ENCODE data around the gene TIGD3. TPM values are rescaled to one million over a fixed set of nuclear protein-coding genes. Genes with fewer than 3 reads are reported as not detected.

The TIGD3 gene
- total and polyA plus RNA-seq, 4 donors: 1.4 to 3.7 (median 2.4) TPM

GRCh38 chr11:65393513-65394079 lies 39.0 kb downstream of the TIGD3 start:
- no peak overlapping the region for H3K4me3 ChIP-seq (ENCODE audit: low read depth, low read length)
- H3K4me1 ChIP-seq (ENCODE audit: control insufficient read depth, insufficient read depth, low read length): peaks cover 50% of the 10 kb centered on the region
- H3K9me3 ChIP-seq (ENCODE audit: control insufficient read depth, insufficient read depth, low read length): no peaks in the 10 kb centered on the region
- H3K36me3 ChIP-seq (ENCODE audit: control insufficient read depth, insufficient read depth, low read length): peaks cover 91% of the 10 kb centered on the region
- H3K27ac ChIP-seq (ENCODE audit: low read depth, low read length): no peak overlapping the region
- DNase-seq (ENCODE audit: low read depth in 4 of 6, low spot score in 6 of 6): no peak
- WGBS (ENCODE audit: insufficient coverage): 88% methylated on average over 17 of the region's 17 CpGs
- H3K27me3 ChIP-seq (ENCODE audit: control insufficient read depth, insufficient read depth, low read length): no peaks in the 10 kb centered on the region

GRCh38 chr11:65394125-65394536 lies 39.6 kb downstream of the TIGD3 start:
- H3K9me3 ChIP-seq (ENCODE audit: control insufficient read depth, insufficient read depth, low read length): no peaks in the 10 kb centered on the region
- peaks cover 45% of the 10 kb centered on the region for H3K4me1 ChIP-seq (ENCODE audit: control insufficient read depth, insufficient read depth, low read length)
- no peak for DNase-seq (ENCODE audit: low read depth in 4 of 6, low spot score in 6 of 6)
- no peak overlapping the region for H3K27ac ChIP-seq (ENCODE audit: low read depth, low read length)
- WGBS (ENCODE audit: insufficient coverage): 94% methylated on average over 18 of the region's 20 CpGs
- no peak overlapping the region for H3K4me3 ChIP-seq (ENCODE audit: low read depth, low read length)
- peaks cover 91% of the 10 kb centered on the region for H3K36me3 ChIP-seq (ENCODE audit: control insufficient read depth, insufficient read depth, low read length)
- no peaks in the 10 kb centered on the region for H3K27me3 ChIP-seq (ENCODE audit: control insufficient read depth, insufficient read depth, low read length)

GRCh38 chr11:65395961-65396530 lies 41.5 kb downstream of the TIGD3 start:
- H3K27me3 ChIP-seq (ENCODE audit: control insufficient read depth, insufficient read depth, low read length): no peaks in the 10 kb centered on the region
- no peak overlapping the region for H3K27ac ChIP-seq (ENCODE audit: low read depth, low read length)
- peaks cover 95% of the 10 kb centered on the region for H3K36me3 ChIP-seq (ENCODE audit: control insufficient read depth, insufficient read depth, low read length)
- H3K9me3 ChIP-seq (ENCODE audit: control insufficient read depth, insufficient read depth, low read length): no peaks in the 10 kb centered on the region
- H3K4me3 ChIP-seq (ENCODE audit: low read depth, low read length): no peak overlapping the region
- H3K4me1 ChIP-seq (ENCODE audit: control insufficient read depth, insufficient read depth, low read length): peaks cover 26% of the 10 kb centered on the region
- 87% methylated on average over 15 of the region's 15 CpGs for WGBS (ENCODE audit: insufficient coverage)
- no peak for DNase-seq (ENCODE audit: low read depth in 4 of 6, low spot score in 6 of 6)

- no peak overlapping the region for H3K27ac ChIP-seq (ENCODE audit: low read depth, low read length)
- H3K4me3 ChIP-seq (ENCODE audit: low read depth, low read length): no peak overlapping the region
- H3K9me3 ChIP-seq (ENCODE audit: control insufficient read depth, insufficient read depth, low read length): no peaks in the 10 kb centered on the region
- no peak for DNase-seq (ENCODE audit: low read depth in 4 of 6, low spot score in 6 of 6)
- H3K4me1 ChIP-seq (ENCODE audit: control insufficient read depth, insufficient read depth, low read length): peaks cover 16% of the 10 kb centered on the region
- whole genome bisulfite sequencing (ENCODE audit: insufficient coverage): 95% methylated on average over 38 of the region's 38 CpGs
- peaks cover 97% of the 10 kb centered on the region for H3K36me3 ChIP-seq (ENCODE audit: control insufficient read depth, insufficient read depth, low read length)
- H3K27me3 ChIP-seq (ENCODE audit: control insufficient read depth, insufficient read depth, low read length): no peaks in the 10 kb centered on the region
Observed at GRCh38 chr11:65396769-65397745, 42.5 kb downstream of the TIGD3 start.

GRCh38 chr11:65398362-65398910 lies 43.9 kb downstream of the TIGD3 start:
- H3K4me3 ChIP-seq (ENCODE audit: low read depth, low read length): no peak overlapping the region
- H3K27ac ChIP-seq (ENCODE audit: low read depth, low read length): no peak overlapping the region
- H3K36me3 ChIP-seq (ENCODE audit: control insufficient read depth, insufficient read depth, low read length): peaks cover 86% of the 10 kb centered on the region
- 86% methylated on average over 16 of the region's 16 CpGs for WGBS (ENCODE audit: insufficient coverage)
- peaks cover 2% of the 10 kb centered on the region for H3K4me1 ChIP-seq (ENCODE audit: control insufficient read depth, insufficient read depth, low read length)
- no peaks in the 10 kb centered on the region for H3K9me3 ChIP-seq (ENCODE audit: control insufficient read depth, insufficient read depth, low read length)
- no peaks in the 10 kb centered on the region for H3K27me3 ChIP-seq (ENCODE audit: control insufficient read depth, insufficient read depth, low read length)
- DNase-seq (ENCODE audit: low read depth in 4 of 6, low spot score in 6 of 6): no peak

GRCh38 chr11:65399249-65399648 lies 44.7 kb downstream of the TIGD3 start:
- H3K36me3 ChIP-seq (ENCODE audit: control insufficient read depth, insufficient read depth, low read length): peaks cover 84% of the 10 kb centered on the region
- DNase-seq (ENCODE audit: low read depth in 4 of 6, low spot score in 6 of 6): no peak
- no peaks in the 10 kb centered on the region for H3K27me3 ChIP-seq (ENCODE audit: control insufficient read depth, insufficient read depth, low read length)
- no peak overlapping the region for H3K4me3 ChIP-seq (ENCODE audit: low read depth, low read length)
- H3K9me3 ChIP-seq (ENCODE audit: control insufficient read depth, insufficient read depth, low read length): no peaks in the 10 kb centered on the region
- no peak overlapping the region for H3K27ac ChIP-seq (ENCODE audit: low read depth, low read length)
- H3K4me1 ChIP-seq (ENCODE audit: control insufficient read depth, insufficient read depth, low read length): peaks cover 5% of the 10 kb centered on the region
- 96% methylated on average over 13 of the region's 13 CpGs for WGBS (ENCODE audit: insufficient coverage)

GRCh38 chr11:65399845-65400244 lies 45.3 kb downstream of the TIGD3 start:
- no peaks in the 10 kb centered on the region for H3K27me3 ChIP-seq (ENCODE audit: control insufficient read depth, insufficient read depth, low read length)
- no peak overlapping the region for H3K27ac ChIP-seq (ENCODE audit: low read depth, low read length)
- 88% methylated on average over 10 of the region's 10 CpGs for whole genome bisulfite sequencing (ENCODE audit: insufficient coverage)
- H3K36me3 ChIP-seq (ENCODE audit: control insufficient read depth, insufficient read depth, low read length): peaks cover 84% of the 10 kb centered on the region
- H3K4me3 ChIP-seq (ENCODE audit: low read depth, low read length): no peak overlapping the region
- DNase-seq (ENCODE audit: low read depth in 4 of 6, low spot score in 6 of 6): no peak
- peaks cover 5% of the 10 kb centered on the region for H3K4me1 ChIP-seq (ENCODE audit: control insufficient read depth, insufficient read depth, low read length)
- no peaks in the 10 kb centered on the region for H3K9me3 ChIP-seq (ENCODE audit: control insufficient read depth, insufficient read depth, low read length)

GRCh38 chr11:65400307-65401072 lies 45.9 kb downstream of the TIGD3 start:
- no peak overlapping the region for H3K4me3 ChIP-seq (ENCODE audit: low read depth, low read length)
- H3K36me3 ChIP-seq (ENCODE audit: control insufficient read depth, insufficient read depth, low read length): peaks cover 84% of the 10 kb centered on the region
- H3K4me1 ChIP-seq (ENCODE audit: control insufficient read depth, insufficient read depth, low read length): peaks cover 5% of the 10 kb centered on the region
- no peaks in the 10 kb centered on the region for H3K27me3 ChIP-seq (ENCODE audit: control insufficient read depth, insufficient read depth, low read length)
- no peak overlapping the region for H3K27ac ChIP-seq (ENCODE audit: low read depth, low read length)
- H3K9me3 ChIP-seq (ENCODE audit: control insufficient read depth, insufficient read depth, low read length): no peaks in the 10 kb centered on the region
- 86% methylated on average over 12 of the region's 17 CpGs for WGBS (ENCODE audit: insufficient coverage)
- DNase-seq (ENCODE audit: low read depth in 4 of 6, low spot score in 6 of 6): no peak
